Measurements from ENCODE around the gene CHRDL2. TPM values are rescaled to one million over a fixed set of nuclear protein-coding genes. Genes with fewer than 3 reads are reported as not detected.

Gene CHRDL2
- total RNA-seq, 4 donors from 2014 or later = 1.5 to 13.6 (median 1.7) TPM; not detected in 1

DNA sequence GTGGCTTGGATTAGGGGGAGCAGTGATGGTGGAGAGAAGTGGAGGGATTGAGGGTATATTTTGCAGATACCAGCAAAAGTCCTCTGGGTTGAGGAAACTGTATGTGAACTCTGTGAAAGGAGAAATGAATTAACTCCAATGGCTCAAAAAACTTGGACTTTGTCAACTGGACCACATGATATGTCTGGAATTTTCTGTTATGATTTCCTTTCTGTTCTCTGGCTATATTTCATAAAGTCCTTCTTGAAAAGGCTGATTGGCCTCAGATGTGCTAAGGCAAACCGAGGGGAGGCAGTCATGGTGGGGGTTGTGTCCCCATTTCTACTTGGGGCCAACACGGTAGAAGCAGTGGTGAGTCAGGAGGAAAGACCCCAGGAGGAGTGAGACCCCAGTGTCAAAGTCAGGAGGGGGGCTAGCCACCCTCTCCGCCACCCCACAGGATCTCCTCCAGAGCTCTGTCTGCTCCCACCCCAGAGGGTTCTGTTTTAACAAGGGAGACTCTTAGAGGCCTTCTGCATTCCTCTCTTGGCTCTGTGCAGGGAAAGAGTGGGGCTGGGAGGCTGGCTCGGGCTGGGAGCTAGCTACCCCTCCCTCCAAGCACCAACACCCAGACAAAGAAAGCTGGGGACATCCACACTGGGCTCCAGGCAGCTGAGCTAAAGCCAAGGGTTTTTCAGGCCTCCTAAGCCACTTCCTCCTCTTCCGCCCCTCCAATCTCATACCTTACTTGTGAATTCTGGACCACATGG is 13.8 kb downstream of the CHRDL2 start:
- 17 to 48% methylated on average over 2 of the region's 5 CpGs for WGBS, 2 donors (ENCODE audit: low coverage in 1 of 2)
- no peaks in the 10 kb centered on the region for H3K9me3 ChIP-seq
- peaks cover 7 to 59% (median 28%) of the 10 kb centered on the region in 3 donors for H3K4me1 ChIP-seq
- no peaks in the 10 kb centered on the region for H3K27me3 ChIP-seq
- H3K4me3 ChIP-seq = no peak overlapping the region
- ATAC-seq = peak; percentile 2
- peak overlapping the region; percentile 48 to 77 (median 76) for H3K27ac ChIP-seq
- TF ChIP-seq POLR2AphosphoS5 (IDR thresholded peaks at IDR 0.05) (no peak), CTCF (IDR thresholded peaks at IDR 0.05) (no peak), EP300 (IDR thresholded peaks at IDR 0.05) (no peak), POLR2A (IDR thresholded peaks at IDR 0.05) (no peak)
- H3K36me3 ChIP-seq = no peaks in the 10 kb centered on the region

GRCh38 chr11:74714904-74715303 is 16.3 kb downstream of the CHRDL2 start:
- Histone ChIP-seq H3K9me3 (no peaks in the 10 kb centered on the region), H3K4me3 (no peak overlapping the region), H3K36me3 (no peaks in the 10 kb centered on the region), H3K27ac (no peak overlapping the region), H3K4me1 (peaks cover 7 to 43% (median 15%) of the 10 kb centered on the region in 3 donors), H3K27me3 (no peaks in the 10 kb centered on the region)
- no peak for TF ChIP-seq EP300 (IDR thresholded peaks at IDR 0.05)
- no peak for TF ChIP-seq CTCF (IDR thresholded peaks at IDR 0.05)
- ATAC-seq = no peak
- 90 to 96% methylated on average over 4 to 7 of the region's 7 CpGs for WGBS, 2 donors (ENCODE audit: low coverage in 1 of 2)

DNA sequence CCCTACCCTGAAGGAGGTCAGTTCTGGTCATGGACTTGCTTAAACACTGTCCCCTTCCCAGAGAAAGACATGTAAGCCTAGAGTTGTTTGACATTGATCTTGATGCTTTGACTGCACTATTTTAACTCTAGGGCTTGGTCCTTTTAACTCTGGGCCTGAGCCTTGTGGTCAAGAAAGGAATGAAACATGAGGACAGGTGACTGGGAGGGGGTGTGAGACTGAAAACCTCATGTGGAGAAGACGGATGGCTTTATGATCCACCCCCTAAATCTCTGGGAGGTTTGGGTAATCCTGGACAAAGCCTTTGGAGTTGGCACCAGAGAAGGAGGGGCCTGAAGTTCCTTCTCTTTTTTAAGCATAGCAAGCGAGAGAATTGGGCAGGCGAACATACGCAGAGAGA is 17.5 kb downstream of the CHRDL2 start:
- 81% methylated on average over 4 of the region's 4 CpGs; no CpG with 5 or more reads in 1 of the 2 donors for WGBS, 2 donors (ENCODE audit: low coverage in 1 of 2)
- H3K4me1 ChIP-seq = peaks cover 7 to 31% (median 15%) of the 10 kb centered on the region in 3 donors
- H3K27ac ChIP-seq = no peak overlapping the region
- TF ChIP-seq EP300 (IDR thresholded peaks at IDR 0.05) (no peak), CTCF (IDR thresholded peaks at IDR 0.05) (no peak), POLR2AphosphoS5 (IDR thresholded peaks at IDR 0.05) (no peak), POLR2A (IDR thresholded peaks at IDR 0.05) (no peak)
- H3K27me3 ChIP-seq = no peaks in the 10 kb centered on the region
- no peak for ATAC-seq
- no peaks in the 10 kb centered on the region for H3K36me3 ChIP-seq
- no peak overlapping the region for H3K4me3 ChIP-seq
- H3K9me3 ChIP-seq = no peaks in the 10 kb centered on the region

DNA sequence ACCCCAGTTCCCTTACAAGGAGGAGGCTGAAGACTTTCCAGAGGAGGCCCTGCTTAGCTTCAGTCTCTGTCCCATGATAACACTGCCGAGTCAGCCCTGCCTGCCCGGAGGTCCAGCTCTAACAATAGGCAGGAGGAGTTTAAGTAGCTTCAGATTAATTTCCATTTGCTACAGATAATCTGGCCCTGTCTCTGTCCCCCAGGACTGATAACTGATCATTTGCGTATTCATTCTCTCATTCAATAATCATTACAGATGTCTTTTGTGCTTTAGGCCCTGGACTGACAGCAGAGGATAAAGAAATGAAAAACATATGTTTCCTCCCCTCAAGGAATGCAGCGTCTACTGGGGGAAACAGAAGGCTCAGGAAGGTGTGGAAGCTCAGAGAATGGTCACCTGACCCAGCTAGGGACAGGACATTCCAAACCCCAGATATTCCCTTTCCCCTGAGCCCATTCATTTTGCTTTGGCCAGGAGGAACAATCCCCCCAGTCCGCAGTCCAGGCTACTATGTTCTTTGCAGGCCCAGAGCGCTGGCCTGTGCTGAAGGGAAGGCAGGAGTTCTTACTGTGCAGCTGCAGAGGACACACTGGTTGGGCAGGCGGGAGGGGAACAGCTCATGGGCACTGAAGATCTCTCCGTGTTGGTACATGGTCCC is 20.8 kb downstream of the CHRDL2 start:
- Histone ChIP-seq H3K36me3 (no peaks in the 10 kb centered on the region), H3K27ac (peak overlapping the region in 1 of 4 donors; percentile 37), H3K9me3 (no peaks in the 10 kb centered on the region), H3K4me3 (no peak overlapping the region), H3K27me3 (no peaks in the 10 kb centered on the region), H3K4me1 (peaks cover 0 to 8% (median 0%) of the 10 kb centered on the region in 3 donors)
- 26 to 55% methylated on average over 3 to 8 of the region's 8 CpGs for WGBS, 2 donors (ENCODE audit: low coverage in 1 of 2)
- ATAC-seq = peak; percentile 26
- TF ChIP-seq POLR2AphosphoS5 (IDR thresholded peaks at IDR 0.05) = no peak
- TF ChIP-seq CTCF (IDR thresholded peaks at IDR 0.05) = no peak

GRCh38 chr11:74709175-74709574 is 22.1 kb downstream of the CHRDL2 start:
- Histone ChIP-seq H3K4me3 (no peak overlapping the region), H3K27me3 (no peaks in the 10 kb centered on the region), H3K36me3 (no peaks in the 10 kb centered on the region), H3K27ac (no peak overlapping the region), H3K4me1 (peaks cover 0 to 8% (median 0%) of the 10 kb centered on the region in 3 donors), H3K9me3 (no peaks in the 10 kb centered on the region)
- WGBS, 2 donors (ENCODE audit: low coverage in 1 of 2) = 72% methylated on average over 3 of the region's 3 CpGs; no CpG with 5 or more reads in 1 of the 2 donors
- no peak for ATAC-seq
- TF ChIP-seq CTCF (IDR thresholded peaks at IDR 0.05) (no peak), POLR2A (IDR thresholded peaks at IDR 0.05) (no peak), EP300 (IDR thresholded peaks at IDR 0.05) (no peak)
